B cell (primary cell): ENCODE results near the gene BIN2. TPM values are rescaled to one million over a fixed set of nuclear protein-coding genes. Genes with fewer than 3 reads are reported as not detected.

ENCODE experiments used
- ATAC-seq: fragments of 200-7000 bp; cut with Tn5 transposase; one replicate; pipeline ENCODE4 v1.10.0; 2021; ENCODE audit warnings: low read depth, mild to moderate bottlenecking, moderate number of reproducible peaks, moderate library complexity
- CTCF ChIA-PET: fragments of 350-600 bp; sonication (Branson Sonifier 250); formaldehyde crosslinking; loops from one replicate; lab custom pipeline; 2021; ENCODE audit warnings: antibody characterized with exemption, inconsistent platforms; lab: Charles Lee
- POLR2A ChIA-PET: fragments of 350-600 bp; sonication (Branson Sonifier 250); formaldehyde crosslinking; loops from one replicate; lab custom pipeline; 2021; ENCODE audit warnings: antibody characterized with exemption; lab: Charles Lee
- DNase-seq: peaks from one replicate; pipeline ENCODE4 v3.0.0; 2013
- H2AFZ ChIP-seq: 2 replicates; pipeline ENCODE4 v1.6.1; 2012; ENCODE audit warnings: mild to moderate bottlenecking, low read depth, low read length; ENCODE audit not compliant: insufficient read depth, poor library complexity, severe bottlenecking
- H3K27ac ChIP-seq, 2 donors: 1 replicate in 1 of 2; 2 replicates in 1 of 2; pipeline ENCODE4 v1.5.1; 2012 to 2013; ENCODE audit warnings: low read length in 2 of 2, mild to moderate bottlenecking in 2 of 2, moderate library complexity in 1 of 2
- H3K27me3 ChIP-seq, 4 experiments: fragments of 200-600 bp in 1 of 4; sonication (generic) in 1 of 4; replicated peaks in 1 of 4; 1 replicate in 2 of 4; 2 replicates in 2 of 4; pipeline versions ENCODE4 v1.6.1 to v1.7.0; 2013 to 2016; ENCODE audit warnings: low read length in 3 of 4, mild to moderate bottlenecking in 2 of 4, mixed read lengths in 1 of 4, moderate library complexity in 1 of 4; ENCODE audit not compliant: insufficient read depth in 4 of 4, control insufficient read depth in 3 of 4; ENCODE audit errors: control extremely low read depth in 1 of 4
- H3K36me3 ChIP-seq, 2 experiments: replicated peaks in 1 of 2; 1 replicate in 1 of 2; 2 replicates in 1 of 2; pipeline versions ENCODE4 v1.6.1 to v1.7.1; 2013; ENCODE audit warnings: low read length in 1 of 2; ENCODE audit not compliant: insufficient read depth in 2 of 2, control insufficient read depth in 1 of 2; ENCODE audit errors: control extremely low read depth in 1 of 2, extremely low read depth in 1 of 2
- H3K4me1 ChIP-seq, 2 donors: fragments of 200-600 bp in 1 of 2; sonication (generic) in 1 of 2; 1 replicate in 1 of 2; 2 replicates in 1 of 2; pipeline versions ENCODE4 v1.5.1 to v1.6.1; 2013 to 2017; ENCODE audit warnings: low read length in 2 of 2; ENCODE audit not compliant: control insufficient read depth in 2 of 2, insufficient read depth in 2 of 2
- H3K4me2 ChIP-seq: replicated peaks from 2 replicates; pipeline ENCODE3; 2012; ENCODE audit warnings: mild to moderate bottlenecking, low read depth, low read length; ENCODE audit not compliant: poor library complexity, severe bottlenecking
- H3K4me3 ChIP-seq, 5 experiments: fragments of 200-600 bp in 1 of 5; sonication (generic) in 1 of 5; 1 replicate in 3 of 5; 2 replicates in 2 of 5; pipeline versions ENCODE4 v1.5.1 to v1.7.0; 2011 to 2016; ENCODE audit warnings: low read length in 4 of 5, mild to moderate bottlenecking in 4 of 5, low read depth in 2 of 5, control low read depth in 1 of 5, moderate library complexity in 1 of 5; ENCODE audit not compliant: insufficient read depth in 1 of 5; ENCODE audit errors: control extremely low read depth in 1 of 5, extremely low read depth in 1 of 5
- H3K79me2 ChIP-seq: fragments of 200-600 bp; sonication (generic); one replicate; pipeline ENCODE4 v1.6.0; 2016; ENCODE audit warnings: low read length; ENCODE audit not compliant: control insufficient read depth, insufficient read depth
- H3K9ac ChIP-seq: fragments of 200-600 bp; sonication (generic); 2 replicates; pipeline ENCODE4 v1.6.1; 2017; ENCODE audit warnings: mild to moderate bottlenecking, low read length, moderate library complexity
- H3K9me3 ChIP-seq, 3 donors: one replicate each; pipeline versions ENCODE4 v1.6.1 to v1.7.1; 2013; ENCODE audit warnings: low read length in 2 of 3; ENCODE audit not compliant: control insufficient read depth in 2 of 3, insufficient read depth in 1 of 3; ENCODE audit errors: control extremely low read depth in 1 of 3
- H4K20me1 ChIP-seq: 2 replicates; pipeline ENCODE4 v1.6.0; 2012; ENCODE audit warnings: mild to moderate bottlenecking, low read length; ENCODE audit not compliant: insufficient read depth, control insufficient read depth, poor library complexity, severe bottlenecking
- H3K27ac Mint-ChIP-seq: one replicate; pipeline ENCODE4 v1.8.0; 2021; ENCODE audit warnings: mixed read lengths
- H3K27me3 Mint-ChIP-seq: one replicate; pipeline ENCODE4 v1.8.0; 2021; ENCODE audit warnings: mixed read lengths
- H3K4me1 Mint-ChIP-seq: one replicate; pipeline ENCODE4 v1.8.0; 2021; ENCODE audit warnings: mixed read lengths
- H3K4me3 Mint-ChIP-seq: one replicate; pipeline ENCODE4 v1.8.0; 2021; ENCODE audit warnings: mixed read lengths
- H3K9me3 Mint-ChIP-seq: one replicate; pipeline ENCODE4 v1.8.0; 2022; ENCODE audit warnings: mixed read lengths; ENCODE audit not compliant: insufficient read depth
- EZH2 ChIP-seq: IDR thresholded peaks from 2 replicates; pipeline ENCODE4 v1.6.1; 2012; ENCODE audit warnings: borderline replicate concordance, low read depth, mild to moderate bottlenecking, moderate library complexity, low read length; ENCODE audit not compliant: insufficient read depth, poor library complexity, severe bottlenecking
- WGBS: methylation state at CpG from one replicate; pipeline ENCODE4 v1.1.5; 2013; ENCODE audit warnings: missing lambda C conversion rate; ENCODE audit not compliant: insufficient coverage; 5-methylcytosine and 5-hydroxymethylcytosine counted together
- intact Hi-C: fragments of 100-400 bp; cut with micrococcal nuclease; formaldehyde crosslinking; loops from one replicate; pipeline ENCODE4 v1.10.0; 2022
- polyA plus RNA-seq: library from polyadenylated mRNA; depleted of rRNA; stranded (reverse); fragments of >200 nt; gene quantifications from 2 replicates; pipeline ENCODE4 v1.2.3, GENCODE V29; 2012
- total RNA-seq, 2 donors: library from RNA; stranded (reverse); fragments of 120-200 nt in 1 of 2; gene quantifications; 1 replicate in 1 of 2; 2 replicates in 1 of 2; pipeline versions ENCODE4 v1.2.3 to v1.2.4, GENCODE V29; 2013 to 2022
- TF ChIP-seq, protein P1 (sequence below): fragments of 200-600 bp; IDR thresholded peaks from one replicate; pipeline ENCODE4 v1.8.0; 2022; ENCODE audit warnings: antibody characterized with exemption, mild to moderate bottlenecking

The BIN2 gene
- total and polyA plus RNA-seq, 2 donors (not counting 1 experiment from before 2014, with no cell fraction given): 41.5 to 100 TPM

DNA sequence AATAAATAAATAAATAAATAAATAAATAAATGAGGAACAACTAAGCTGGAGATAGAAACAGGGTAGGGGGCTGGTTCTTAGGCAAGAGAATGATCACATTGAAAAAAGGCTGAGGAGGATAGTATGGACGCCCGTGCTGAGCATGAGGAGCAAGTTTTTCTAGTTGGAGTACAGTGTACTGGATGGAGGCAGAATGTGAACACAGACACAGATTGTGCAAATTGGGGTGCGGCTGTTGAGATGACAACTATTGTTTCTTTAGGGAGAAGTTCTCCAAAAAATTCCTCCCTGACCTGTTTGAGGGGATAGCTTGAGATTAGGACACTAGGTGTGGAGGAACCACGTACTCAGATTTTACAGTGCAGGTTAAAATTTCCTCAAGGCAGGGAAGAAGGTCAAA lies 979 bp upstream of the BIN2 start:
- intact Hi-C loops: loop anchor here (1.0 to 10.0 kb wide), 7 partner anchors 16 to 560 kb away; partner anchors contain the start of genes ATF1, DAZAP2, LETMD1 and POU6F1

More for the DNA sequence above, 979 bp upstream of the BIN2 start:
- peaks cover 0 to 13% of the 10 kb centered on the region in 2 experiments for H3K36me3 ChIP-seq
- no peak for ATAC-seq
- Mint-ChIP-seq H3K27ac (peak overlapping the region; percentile 76), H3K4me3 (peak overlapping the region; percentile 54), H3K27me3 (no peaks in the 10 kb centered on the region), H3K9me3 (no peaks in the 10 kb centered on the region), H3K4me1 (peaks cover 93% of the 10 kb centered on the region)
- CTCF ChIA-PET: interaction anchor here (11.9 kb wide), 1 partner anchor 14 kb away, joined by 148 read pairs; no protein-coding TSS in a partner anchor
- TF ChIP-seq EZH2: no peak
- TF ChIP-seq, protein P1, sequence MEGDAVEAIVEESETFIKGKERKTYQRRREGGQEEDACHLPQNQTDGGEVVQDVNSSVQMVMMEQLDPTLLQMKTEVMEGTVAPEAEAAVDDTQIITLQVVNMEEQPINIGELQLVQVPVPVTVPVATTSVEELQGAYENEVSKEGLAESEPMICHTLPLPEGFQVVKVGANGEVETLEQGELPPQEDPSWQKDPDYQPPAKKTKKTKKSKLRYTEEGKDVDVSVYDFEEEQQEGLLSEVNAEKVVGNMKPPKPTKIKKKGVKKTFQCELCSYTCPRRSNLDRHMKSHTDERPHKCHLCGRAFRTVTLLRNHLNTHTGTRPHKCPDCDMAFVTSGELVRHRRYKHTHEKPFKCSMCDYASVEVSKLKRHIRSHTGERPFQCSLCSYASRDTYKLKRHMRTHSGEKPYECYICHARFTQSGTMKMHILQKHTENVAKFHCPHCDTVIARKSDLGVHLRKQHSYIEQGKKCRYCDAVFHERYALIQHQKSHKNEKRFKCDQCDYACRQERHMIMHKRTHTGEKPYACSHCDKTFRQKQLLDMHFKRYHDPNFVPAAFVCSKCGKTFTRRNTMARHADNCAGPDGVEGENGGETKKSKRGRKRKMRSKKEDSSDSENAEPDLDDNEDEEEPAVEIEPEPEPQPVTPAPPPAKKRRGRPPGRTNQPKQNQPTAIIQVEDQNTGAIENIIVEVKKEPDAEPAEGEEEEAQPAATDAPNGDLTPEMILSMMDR: no peak
- POLR2A ChIA-PET: no interaction called here
- no peak overlapping the region for H2AFZ ChIP-seq
- peaks cover 0 to 9% (median 0%) of the 10 kb centered on the region in 3 donors for H3K9me3 ChIP-seq
- peaks cover 39% of the 10 kb centered on the region for H3K79me2 ChIP-seq
- H3K27ac ChIP-seq: peak overlapping the region in 1 of 2 donors; percentile 45
- H3K4me3 ChIP-seq: no peak overlapping the region
- H3K4me2 ChIP-seq: no peak overlapping the region
- H4K20me1 ChIP-seq: no peaks in the 10 kb centered on the region
- H3K4me1 ChIP-seq: peaks cover 87 to 92% of the 10 kb centered on the region in 2 donors
- DNase-seq: no peak
- WGBS: 95% methylated on average over 4 of the region's 4 CpGs
- H3K9ac ChIP-seq: no peak overlapping the region
- no peaks in the 10 kb centered on the region for H3K27me3 ChIP-seq
